Inflammatory macrophage treated with lipopolysaccharide for 4 hours (primary cell): ENCODE measurements around the gene BHMT.
"Not testable (repeated sequence)": the region's sequence is repeated elsewhere in the genome, so short reads cannot be mapped to it uniquely, and the experiment has no call there.

ENCODE experiments used
- DNase-seq: peaks from one replicate; pipeline ENCODE4 v3.0.0-alpha.2; 2020

The BHMT gene

DNA sequence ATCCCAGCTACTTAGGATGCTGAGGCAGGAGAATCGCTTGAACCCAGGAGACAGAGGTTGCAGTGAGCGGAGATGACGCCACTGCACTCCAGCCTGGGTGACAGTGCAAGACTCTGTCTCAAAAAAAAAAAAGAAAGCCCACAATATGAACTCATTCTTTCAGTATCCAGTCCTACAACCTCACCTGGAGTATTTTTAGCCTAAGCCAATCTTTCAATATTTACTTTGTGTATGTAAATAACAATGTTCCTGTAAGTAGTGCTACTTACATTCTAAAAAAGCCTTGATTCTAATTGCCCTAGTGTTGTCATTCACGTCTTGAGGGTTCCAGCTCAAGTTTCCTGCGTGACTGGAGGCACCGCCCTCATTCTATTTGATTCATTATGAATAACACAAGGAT is 62.0 kb downstream of the BHMT start:
- no peak for DNase-seq

DNA sequence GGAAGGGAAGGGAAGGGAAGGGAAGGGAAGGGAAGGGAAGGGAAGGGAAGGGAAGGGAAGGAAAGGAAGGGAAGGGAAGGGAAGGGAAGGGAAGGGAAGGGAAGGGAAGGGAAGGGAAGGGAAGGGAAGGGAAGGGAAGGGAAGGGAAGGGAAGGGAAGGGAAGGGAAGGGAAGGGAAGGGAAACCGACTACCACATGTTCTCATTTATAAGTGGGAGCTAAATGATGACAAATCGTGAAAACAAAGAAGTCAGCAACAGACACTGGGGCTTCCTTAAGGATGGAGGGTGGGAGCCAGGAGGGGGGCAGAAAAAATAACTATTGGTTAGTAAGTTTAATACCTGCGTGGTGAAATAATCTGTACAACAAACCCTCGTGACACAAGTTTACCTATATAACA is 68.8 kb downstream of the BHMT start:
- not testable (repeated sequence) for DNase-seq

DNA sequence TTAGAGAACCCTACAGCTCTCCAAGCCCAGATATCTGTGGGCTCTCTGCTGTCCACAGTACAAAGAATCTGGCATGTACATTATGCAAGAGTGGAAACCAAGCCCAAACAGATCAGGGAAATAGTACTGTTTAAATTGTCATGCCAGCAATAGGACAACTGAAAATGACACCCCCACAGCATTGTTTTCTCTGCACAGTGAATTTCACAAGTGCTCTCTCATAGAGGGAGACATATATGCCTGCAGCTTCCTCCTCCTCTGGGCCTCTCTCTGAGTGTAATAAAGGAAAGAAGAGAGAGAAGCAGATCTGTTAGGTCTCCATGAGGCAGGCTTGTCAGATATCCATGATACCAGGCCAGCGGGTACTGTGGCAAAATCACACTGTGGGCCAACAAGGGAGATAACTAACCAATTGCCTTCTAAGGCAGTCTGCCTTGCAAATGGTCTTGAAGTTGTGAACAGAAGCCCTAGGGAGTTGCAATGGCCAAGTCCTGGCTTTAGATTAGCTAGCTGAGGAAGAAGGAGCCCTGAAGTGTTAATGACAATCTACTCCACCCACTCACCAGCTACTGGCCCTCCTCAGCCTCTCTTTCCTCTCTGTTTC is 69.9 kb downstream of the BHMT start:
- peak; percentile 66 for DNase-seq
